Vagina (tissue), 2 donors: ENCODE results near the gene FGR.

ENCODE experiments used
- CTCF ChIP-seq, 3 experiments: fragments of 450-650 bp in 2 of 3; fragments of 200-600 bp in 1 of 3; sonication (generic) in 1 of 3; IDR thresholded peaks; one replicate each; pipeline ENCODE4 v1.5.1; 2017 to 2019; ENCODE audit warnings: antibody characterized with exemption in 3 of 3, mild to moderate bottlenecking in 2 of 3, moderate library complexity in 2 of 3
- POLR2A ChIP-seq, 2 donors: fragments of 450-650 bp; IDR thresholded peaks; one replicate each; pipeline ENCODE4 v1.6.1; 2017; ENCODE audit warnings: antibody characterized with exemption in 2 of 2, mild to moderate bottlenecking in 2 of 2, moderate library complexity in 2 of 2
- POLR2AphosphoS5 ChIP-seq, 2 donors: sonication (generic); formaldehyde crosslinking; IDR thresholded peaks; one replicate each; pipeline ENCODE4 v1.9.0; 2017; ENCODE audit warnings: antibody characterized with exemption in 2 of 2, mild to moderate bottlenecking in 2 of 2, low read depth in 1 of 2; ENCODE audit not compliant: insufficient read depth in 1 of 2

- TF ChIP-seq CTCF (IDR thresholded peaks at IDR 0.05), result no peak
- peak; percentile 23 to 62 for TF ChIP-seq POLR2AphosphoS5 (IDR thresholded peaks at IDR 0.05; ENCODE audit: insufficient read depth in 1 of 2, low read depth in 1 of 2)
- no peak for TF ChIP-seq POLR2A (IDR thresholded peaks at IDR 0.05)
Observed at GRCh38 chr1:27630859-27631491, 4.0 kb downstream of the FGR start.
